HEK293T (cell line): ENCODE results near the gene ANKS1B.
"Not testable (repeated sequence)": the region's sequence is repeated elsewhere in the genome, so short reads cannot be mapped to it uniquely, and the experiment has no call there.

Source experiments
- CTCF ChIA-PET: fragments of 350-600 bp; formaldehyde crosslinking; extraction: SDS; loops from one replicate; lab custom pipeline; 2021; ENCODE audit warnings: antibody characterized with exemption, inconsistent platforms; lab: Yijun Ruan, JAX
- POLR2A ChIA-PET: fragments of 350-600 bp; formaldehyde crosslinking; extraction: SDS; loops from one replicate; lab custom pipeline; 2020; ENCODE audit warnings: antibody characterized with exemption, inconsistent platforms; lab: Yijun Ruan, JAX
- DNase-seq: peaks from one replicate; pipeline ENCODE4 v3.0.0; 2012; ENCODE audit warnings: mixed read lengths; ENCODE audit errors: extremely low spot score
- ARNT ChIP-seq: fragments of 450-650 bp; IDR thresholded peaks from 2 replicates; pipeline ENCODE4 v1.6.1; 2017; ENCODE audit warnings: mild to moderate bottlenecking
- BHLHE40 ChIP-seq: fragments of 450-650 bp; IDR thresholded peaks from 2 replicates; pipeline ENCODE4 v1.6.1; 2016; ENCODE audit warnings: mild to moderate bottlenecking, moderate library complexity, borderline replicate concordance
- CTBP1 ChIP-seq: fragments of 450-650 bp; IDR thresholded peaks from 2 replicates; pipeline ENCODE4 v1.6.1; 2016; ENCODE audit warnings: borderline replicate concordance
- ELF4 ChIP-seq: fragments of 450-650 bp; IDR thresholded peaks from 2 replicates; pipeline ENCODE4 v1.6.1; 2017; ENCODE audit warnings: antibody characterized with exemption
- FOXA1 ChIP-seq: fragments of 450-650 bp; IDR thresholded peaks from 2 replicates; pipeline ENCODE4 v1.6.1; 2016; ENCODE audit warnings: mild to moderate bottlenecking
- FOXK2 ChIP-seq: fragments of 450-650 bp; IDR thresholded peaks from 2 replicates; pipeline ENCODE4 v1.6.1; 2016; ENCODE audit warnings: mild to moderate bottlenecking
- FOXM1 ChIP-seq: fragments of 450-650 bp; IDR thresholded peaks from 2 replicates; pipeline ENCODE4 v1.6.1; 2017; ENCODE audit warnings: mild to moderate bottlenecking, borderline replicate concordance
- HDGF ChIP-seq: fragments of 450-650 bp; IDR thresholded peaks from 2 replicates; pipeline ENCODE4 v1.6.1; 2017; ENCODE audit warnings: antibody characterized with exemption, borderline replicate concordance
- L3MBTL2 ChIP-seq: fragments of 450-650 bp; conservative IDR thresholded peaks from 2 replicates; pipeline ENCODE4 v1.6.1; 2016; ENCODE audit warnings: mild to moderate bottlenecking
- LEF1 ChIP-seq: fragments of 450-650 bp; IDR thresholded peaks from 2 replicates; pipeline ENCODE4 v1.6.1; 2017; ENCODE audit warnings: mild to moderate bottlenecking, borderline replicate concordance
- NFRKB ChIP-seq: fragments of 450-650 bp; IDR thresholded peaks from 2 replicates; pipeline ENCODE4 v1.6.1; 2016; ENCODE audit warnings: mild to moderate bottlenecking, moderate library complexity
- SP1 ChIP-seq: fragments of 450-650 bp; IDR thresholded peaks from 2 replicates; pipeline ENCODE4 v1.6.1; 2017
- SUZ12 ChIP-seq: fragments of 450-650 bp; IDR thresholded peaks from 2 replicates; pipeline ENCODE4 v1.6.1; 2016; ENCODE audit warnings: mild to moderate bottlenecking
- TARDBP ChIP-seq: fragments of 450-650 bp; IDR thresholded peaks from 2 replicates; pipeline ENCODE4 v1.6.1; 2016
- ZNF384 ChIP-seq: fragments of 450-650 bp; IDR thresholded peaks from 2 replicates; pipeline ENCODE4 v1.6.1; 2016
- TF ChIP-seq, protein P1 (sequence below): fragments of 450-650 bp; IDR thresholded peaks from 2 replicates; pipeline ENCODE4 v1.6.1; 2016

The ANKS1B gene

DNA sequence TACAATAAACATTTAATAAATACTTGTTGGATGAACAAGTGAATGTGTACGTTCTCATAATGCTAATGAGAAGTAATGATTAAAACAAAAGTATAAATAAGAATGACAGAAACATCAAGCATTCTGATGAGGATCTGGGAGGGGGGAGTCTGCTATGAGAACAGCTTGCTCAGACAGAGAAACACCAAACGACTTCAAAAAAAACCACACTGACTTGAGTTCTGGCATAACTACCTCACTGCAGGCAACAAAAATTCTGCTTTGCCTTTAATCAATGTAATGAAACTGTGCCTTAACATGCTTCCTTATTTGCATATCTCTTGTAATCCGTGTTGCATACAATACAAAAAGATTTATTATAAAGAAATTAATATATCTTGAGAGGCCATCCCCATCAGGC lies 632.5 kb downstream of the ANKS1B start:
- no peak for DNase-seq
- ChIA-PET CTCF (no interaction called here), POLR2A (no interaction called here)
- TF ChIP-seq SUZ12 = no peak
- TF ChIP-seq ARNT = no peak
- TF ChIP-seq LEF1 = no peak
- TF ChIP-seq TARDBP = no peak

DNA sequence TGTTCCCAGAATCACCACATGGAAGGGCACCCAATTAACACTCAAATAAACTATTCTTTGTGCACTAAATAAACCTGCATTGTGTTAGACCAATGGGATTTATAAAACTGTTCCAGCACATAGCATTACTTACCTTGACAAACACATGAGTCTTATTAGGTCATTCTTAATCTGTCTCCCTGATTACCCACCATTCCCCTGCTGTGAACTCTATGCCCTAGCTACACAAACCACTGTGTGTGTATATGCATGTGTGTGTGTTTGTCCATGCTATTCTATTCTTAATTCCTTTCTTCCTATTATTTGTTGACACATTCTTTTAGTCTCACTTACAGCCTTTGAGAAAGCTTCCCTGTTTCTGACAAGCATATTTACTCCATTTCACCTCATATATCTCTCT lies 640.8 kb downstream of the ANKS1B start:
- no peak for TF ChIP-seq ZNF384
- no peak for TF ChIP-seq TARDBP
- no peak for TF ChIP-seq NFRKB
- POLR2A ChIA-PET = no interaction called here
- CTCF ChIA-PET = no interaction called here
- DNase-seq = no peak

DNA sequence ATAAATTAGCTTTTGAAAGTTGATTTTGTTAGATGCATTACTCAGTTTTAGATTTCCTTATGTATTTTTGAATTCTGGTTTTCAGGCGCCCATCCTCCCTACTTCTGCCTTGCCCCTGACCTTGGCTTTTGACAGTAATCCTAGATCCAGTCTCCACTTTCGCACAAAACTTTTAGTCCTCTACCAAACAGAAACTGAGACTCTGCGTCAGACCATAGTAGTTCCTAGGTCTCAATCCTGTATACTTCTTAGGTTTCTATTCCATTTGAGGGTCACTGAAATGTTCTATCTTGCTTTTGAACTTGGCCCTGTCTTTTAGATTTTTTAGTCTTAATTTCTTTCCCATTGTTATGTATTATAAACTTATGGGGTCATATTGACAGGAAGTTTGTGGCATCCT lies 645.1 kb downstream of the ANKS1B start:
- DNase-seq = no peak

DNA sequence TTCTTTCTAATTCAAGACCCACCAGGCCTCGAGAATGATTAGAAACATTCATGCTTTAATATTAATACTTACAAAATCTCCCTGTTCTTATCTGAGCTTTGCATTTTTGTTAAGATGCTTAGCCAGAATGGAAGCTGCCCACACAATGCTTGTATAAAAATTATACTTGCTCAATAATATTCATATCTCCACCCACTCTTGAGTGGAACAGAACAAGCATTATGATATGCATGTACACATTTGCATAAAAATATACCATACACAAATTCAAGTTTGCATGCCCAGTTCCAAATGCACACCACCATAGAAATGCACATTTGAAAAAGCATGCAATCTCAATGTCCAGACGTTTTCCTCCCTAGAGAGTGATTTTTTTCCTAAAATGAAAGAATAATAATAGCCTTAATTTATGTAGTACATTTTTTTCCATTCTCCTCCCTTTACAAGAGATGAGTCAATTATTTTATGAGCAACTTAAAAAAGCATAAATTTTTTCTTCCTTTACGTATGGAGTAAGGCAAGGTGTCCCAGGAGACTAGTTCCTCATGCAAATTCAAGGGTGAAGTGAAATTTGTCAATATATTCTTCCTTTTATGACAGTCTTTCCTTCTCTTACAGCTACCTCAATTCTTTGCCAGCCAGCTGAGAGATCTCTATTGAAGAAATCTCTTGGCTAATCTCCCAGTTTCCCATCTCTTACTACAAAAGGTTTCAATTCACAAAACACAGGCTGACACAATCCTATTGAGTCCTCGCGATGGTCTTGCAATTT lies 650.3 kb downstream of the ANKS1B start:
- TF ChIP-seq SP1 = no peak
- TF ChIP-seq LEF1 = no peak
- no peak for TF ChIP-seq HDGF
- no peak for TF ChIP-seq FOXM1
- no peak for TF ChIP-seq L3MBTL2
- no peak for TF ChIP-seq TARDBP
- TF ChIP-seq CTBP1 = no peak
- no peak for TF ChIP-seq NFRKB
- no peak for TF ChIP-seq FOXA1
- TF ChIP-seq ELF4 = no peak
- no peak for TF ChIP-seq ZNF384
- no peak for TF ChIP-seq ARNT
- TF ChIP-seq SUZ12 = no peak
- TF ChIP-seq, protein P1, sequence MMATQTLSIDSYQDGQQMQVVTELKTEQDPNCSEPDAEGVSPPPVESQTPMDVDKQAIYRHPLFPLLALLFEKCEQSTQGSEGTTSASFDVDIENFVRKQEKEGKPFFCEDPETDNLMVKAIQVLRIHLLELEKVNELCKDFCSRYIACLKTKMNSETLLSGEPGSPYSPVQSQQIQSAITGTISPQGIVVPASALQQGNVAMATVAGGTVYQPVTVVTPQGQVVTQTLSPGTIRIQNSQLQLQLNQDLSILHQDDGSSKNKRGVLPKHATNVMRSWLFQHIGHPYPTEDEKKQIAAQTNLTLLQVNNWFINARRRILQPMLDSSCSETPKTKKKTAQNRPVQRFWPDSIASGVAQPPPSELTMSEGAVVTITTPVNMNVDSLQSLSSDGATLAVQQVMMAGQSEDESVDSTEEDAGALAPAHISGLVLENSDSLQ = no peak
- no peak for DNase-seq
- ChIA-PET CTCF (no interaction called here), POLR2A (no interaction called here)

More for the DNA sequence above, 645.1 kb downstream of the ANKS1B start:
- ChIA-PET CTCF (no interaction called here), POLR2A (no interaction called here)
- TF ChIP-seq HDGF = no peak
- TF ChIP-seq, protein P1 = no peak
- no peak for TF ChIP-seq L3MBTL2
- TF ChIP-seq FOXA1 = no peak
- TF ChIP-seq TARDBP = no peak

DNA sequence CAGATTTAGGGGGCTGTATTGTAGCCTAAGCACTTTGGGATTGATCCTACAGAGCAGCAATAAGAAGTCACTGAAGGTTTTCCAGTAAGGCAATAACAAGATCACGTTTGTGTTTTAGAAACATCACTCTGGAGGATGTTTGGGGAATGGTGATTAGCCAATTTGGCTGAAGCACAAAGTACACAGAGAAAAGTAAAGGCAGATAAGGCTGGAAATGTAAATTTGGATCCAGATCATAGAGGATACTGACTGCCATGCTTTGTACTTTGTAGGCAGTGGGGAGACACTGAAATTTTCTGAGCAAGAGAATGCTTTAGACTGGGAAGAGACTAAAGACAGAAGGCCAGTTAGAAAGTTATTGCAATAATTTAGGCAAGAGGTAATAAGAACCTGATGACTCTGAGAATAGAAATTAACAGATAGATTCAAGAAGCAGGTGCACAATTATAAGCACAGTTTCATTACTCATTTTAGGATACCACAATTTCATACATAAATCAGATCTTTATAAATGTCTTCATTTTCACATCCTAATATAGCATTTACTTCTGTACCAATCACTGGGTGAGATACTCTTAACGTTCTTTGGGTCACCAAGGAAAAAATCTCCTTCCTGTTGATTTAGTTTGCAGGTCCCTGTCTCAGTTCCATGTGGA lies 651.7 kb downstream of the ANKS1B start:
- no peak for DNase-seq
- CTCF ChIA-PET = no interaction called here
- no peak for TF ChIP-seq ZNF384
- TF ChIP-seq LEF1 = no peak
- TF ChIP-seq ARNT = no peak
- no peak for TF ChIP-seq FOXM1
- no peak for TF ChIP-seq BHLHE40
- TF ChIP-seq SP1 = no peak
- TF ChIP-seq TARDBP = no peak
- no peak for TF ChIP-seq HDGF
- no peak for TF ChIP-seq ELF4
- no peak for TF ChIP-seq NFRKB
- TF ChIP-seq, protein P1 = no peak
- no peak for TF ChIP-seq L3MBTL2
- TF ChIP-seq SUZ12 = no peak
- TF ChIP-seq FOXA1 = no peak
- TF ChIP-seq CTBP1 = no peak
- TF ChIP-seq FOXK2 = no peak
- POLR2A ChIA-PET = no interaction called here

DNA sequence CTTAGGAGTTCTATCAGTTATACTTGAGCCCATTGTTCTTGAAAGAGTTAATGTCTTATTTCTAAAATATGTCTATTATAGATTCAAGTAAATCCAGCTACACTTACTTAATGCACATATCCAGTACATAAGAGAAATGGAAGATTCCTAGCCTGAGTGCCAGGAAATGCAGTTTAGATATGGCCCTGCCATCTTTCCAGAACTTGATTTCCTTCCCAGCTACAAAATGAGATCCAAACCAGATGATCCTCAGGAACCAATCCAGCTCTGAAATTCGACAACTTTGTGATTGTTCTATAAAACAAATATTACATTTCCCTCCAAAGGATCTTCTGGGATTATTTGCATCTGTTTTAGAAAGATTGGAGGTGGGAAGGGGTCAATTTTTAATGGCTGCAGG lies 654.5 kb downstream of the ANKS1B start:
- ChIA-PET CTCF (no interaction called here), POLR2A (no interaction called here)
- DNase-seq = no peak
- TF ChIP-seq ARNT (no peak), CTBP1 (no peak), HDGF (no peak), BHLHE40 (no peak), SUZ12 (no peak), TARDBP (no peak), ELF4 (no peak)
- TF ChIP-seq, protein P1 = no peak

DNA sequence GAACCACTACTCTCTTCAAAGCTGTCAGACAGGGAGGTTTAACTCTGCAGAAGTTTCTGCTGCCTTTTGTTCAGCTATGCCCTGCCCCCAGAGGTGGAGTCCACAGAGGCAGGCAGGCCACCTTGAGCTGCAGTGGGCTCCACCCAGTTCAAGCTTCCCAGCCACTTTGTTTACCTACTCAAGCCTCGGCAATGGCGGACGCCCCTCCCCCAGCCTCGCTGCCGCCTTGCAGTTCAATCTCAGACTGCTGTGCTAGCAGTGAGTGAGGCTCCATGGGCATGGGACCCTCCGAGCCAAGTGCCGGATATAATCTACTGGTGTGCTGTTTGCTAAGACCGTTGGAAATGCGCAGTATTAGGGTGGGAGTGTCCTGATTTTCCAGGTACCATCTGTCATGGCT lies 663.5 kb downstream of the ANKS1B start:
- DNase-seq, CTCF ChIA-PET, POLR2A ChIA-PET: not testable (repeated sequence)
